NCI-H2107 (cell line): ENCODE measurements around the gene AGBL3.
A peak's percentile ranks its signal among the peaks of the same experiment; 100 is the strongest.

Experiments used
- DNase-seq: peaks from one replicate; lab custom pipeline; 2025; lab: John Stamatoyannopoulos, UW

The AGBL3 gene

GRCh38 chr7:134986363-134987251, at the start of gene AGBL3:
Gene AGBL3 (plus strand): TSS chr7:134986508. CDS start chr7:134987934, 1,426 bp downstream.
- DNase-seq, result peak; percentile 91

GRCh38 chr7:134936893-134937510, 49.3 kb upstream of the AGBL3 start:
- DNase-seq, result no peak

- no peak for DNase-seq
Measured at GRCh38 chr7:134938141-134938540, 48.2 kb upstream of the AGBL3 start.

- no peak for DNase-seq
Measured at GRCh38 chr7:134939136-134939535, 47.2 kb upstream of the AGBL3 start.

GRCh38 chr7:134940729-134941128, 45.6 kb upstream of the AGBL3 start:
- no peak for DNase-seq

GRCh38 chr7:134941185-134941900, 45.0 kb upstream of the AGBL3 start:
- no peak for DNase-seq

GRCh38 chr7:134941952-134942351, 44.4 kb upstream of the AGBL3 start:
- no peak for DNase-seq

GRCh38 chr7:134942690-134943466, 43.4 kb upstream of the AGBL3 start:
- DNase-seq, result no peak

- DNase-seq, result no peak
Measured at GRCh38 chr7:134943785-134944400, 42.4 kb upstream of the AGBL3 start.

- DNase-seq, result no peak
Measured at GRCh38 chr7:134945691-134946090, 40.6 kb upstream of the AGBL3 start.

- no peak for DNase-seq
Measured at GRCh38 chr7:134946260-134946659, 40.0 kb upstream of the AGBL3 start.

GRCh38 chr7:134947329-134947728, 39.0 kb upstream of the AGBL3 start:
- DNase-seq, result no peak

- DNase-seq, result no peak
Measured at GRCh38 chr7:134947831-134948230, 38.5 kb upstream of the AGBL3 start.

GRCh38 chr7:134948246-134948645, 38.1 kb upstream of the AGBL3 start:
- no peak for DNase-seq

- DNase-seq, result no peak
Measured at GRCh38 chr7:134948736-134949135, 37.6 kb upstream of the AGBL3 start.

GRCh38 chr7:134949171-134949570, 37.1 kb upstream of the AGBL3 start:
- DNase-seq, result no peak

- no peak for DNase-seq
Measured at GRCh38 chr7:134954197-134955082, 31.9 kb upstream of the AGBL3 start.

GRCh38 chr7:134957005-134957404, 29.3 kb upstream of the AGBL3 start:
- no peak for DNase-seq

GRCh38 chr7:134959810-134960209, 26.5 kb upstream of the AGBL3 start:
- DNase-seq, result no peak

GRCh38 chr7:134962270-134962780, 24.0 kb upstream of the AGBL3 start:
- DNase-seq, result no peak
